H1 (cell line): ENCODE measurements around the gene GPR150. TPM values are rescaled to one million over a fixed set of nuclear protein-coding genes. Genes with fewer than 3 reads are reported as not detected.

Experiments used
- CTCF ChIA-PET: fragments of 300-600 bp; sonication (Branson Sonifier 250); formaldehyde crosslinking; loops from one replicate; lab custom pipeline; 2021; ENCODE audit not compliant: partially characterized antibody; lab: Charles Lee
- POLR2A ChIA-PET: fragments of 300-600 bp; sonication (Branson Sonifier 250); formaldehyde crosslinking; loops from one replicate; lab custom pipeline; 2021; ENCODE audit warnings: inconsistent platforms; ENCODE audit not compliant: partially characterized antibody; lab: Charles Lee
- DNase-seq, 2 experiments: peaks; one replicate each; pipeline versions ENCODE4 v3.0.0 to v3.0.0-alpha.2; 2010 to 2022; ENCODE audit warnings: low spot score in 2 of 2, low read depth in 1 of 2, mixed read lengths in 1 of 2
- FAIRE-seq: peaks from 2 replicates; lab custom pipeline; 2011; peaks lifted over from hg19 to GRCh38; lab: Jason Lieb, UNC
- H2AFZ ChIP-seq: 2 replicates; pipeline ENCODE4 v1.8.1; 2012; ENCODE audit warnings: low read length, inconsistent platforms
- H2AK5ac ChIP-seq: 2 replicates; pipeline ENCODE4 v1.6.1; 2013; ENCODE audit warnings: low read depth, low read length
- H2BK120ac ChIP-seq: replicated peaks from 2 replicates; pipeline ENCODE3; 2013; ENCODE audit warnings: low read depth, low read length, inconsistent platforms
- H2BK12ac ChIP-seq: 2 replicates; pipeline ENCODE4 v1.6.1; 2013; ENCODE audit warnings: low read depth, low read length
- H2BK15ac ChIP-seq: 2 replicates; pipeline ENCODE4 v1.6.1; 2013; ENCODE audit warnings: low read length
- H2BK20ac ChIP-seq: 2 replicates; pipeline ENCODE4 v1.6.1; 2013; ENCODE audit warnings: low read length
- H2BK5ac ChIP-seq: 2 replicates; pipeline ENCODE4 v1.6.1; 2013; ENCODE audit warnings: low read depth, low read length
- H3K14ac ChIP-seq: 2 replicates; pipeline ENCODE4 v1.6.1; 2013; ENCODE audit warnings: inconsistent platforms; ENCODE audit not compliant: insufficient read length
- H3K18ac ChIP-seq: 2 replicates; pipeline ENCODE4 v1.6.1; 2013; ENCODE audit warnings: low read length; ENCODE audit errors: extremely low read depth
- H3K23ac ChIP-seq: 2 replicates; pipeline ENCODE4 v1.6.1; 2013; ENCODE audit warnings: inconsistent platforms; ENCODE audit not compliant: insufficient read length
- H3K23me2 ChIP-seq: 2 replicates; pipeline ENCODE4 v1.6.1; 2013; ENCODE audit warnings: low read depth, low read length
- H3K27ac ChIP-seq: 2 replicates; pipeline ENCODE4 v1.6.1; 2011; ENCODE audit warnings: low read depth, low read length, inconsistent platforms
- H3K27me3 ChIP-seq, 4 experiments: replicated peaks in 1 of 4; 1 replicate in 1 of 4; 2 replicates in 3 of 4; pipeline versions ENCODE4 v1.6.1 to v1.8.1; 2011 to 2013; ENCODE audit warnings: low read length in 3 of 4, mild to moderate bottlenecking in 3 of 4, inconsistent platforms in 2 of 4, mixed read lengths in 2 of 4, moderate library complexity in 1 of 4; ENCODE audit not compliant: control insufficient read depth in 3 of 4, insufficient read depth in 3 of 4; ENCODE audit errors: extremely low read depth in 1 of 4
- H3K36me3 ChIP-seq, 4 experiments: 2 replicates each; pipeline versions ENCODE4 v1.6.1 to v1.8.1; 2011 to 2013; ENCODE audit warnings: mild to moderate bottlenecking in 4 of 4, low read length in 3 of 4, moderate library complexity in 2 of 4, control low read depth in 1 of 4, inconsistent platforms in 1 of 4; ENCODE audit not compliant: insufficient read depth in 4 of 4, control insufficient read depth in 2 of 4
- H3K4ac ChIP-seq: replicated peaks from 2 replicates; pipeline ENCODE3; 2013; ENCODE audit warnings: low read length, low read depth, mixed read lengths, inconsistent platforms; ENCODE audit not compliant: insufficient read length
- H3K4me1 ChIP-seq, 4 experiments: replicated peaks in 1 of 4; 1 replicate in 1 of 4; 2 replicates in 3 of 4; pipeline versions ENCODE4 v1.6.1 to v1.8.1; 2011 to 2013; ENCODE audit warnings: low read length in 3 of 4, inconsistent platforms in 2 of 4, mixed read lengths in 1 of 4; ENCODE audit not compliant: insufficient read depth in 4 of 4, control insufficient read depth in 3 of 4
- H3K4me2 ChIP-seq, 2 experiments: 2 replicates each; pipeline versions ENCODE4 v1.6.1 to v1.8.1; 2011 to 2013; ENCODE audit warnings: low read depth in 2 of 2, low read length in 2 of 2, control low read depth in 1 of 2, inconsistent platforms in 1 of 2, mild to moderate bottlenecking in 1 of 2; ENCODE audit not compliant: insufficient read depth in 1 of 2
- H3K4me3 ChIP-seq, 4 experiments: fragments of 200-600, 300-600 bp in 1 of 4; sonication (generic), shearing (Covaris generic), sonication (Bioruptor Twin) in 1 of 4; 2 replicates each; pipeline versions ENCODE4 v1.5.1 to v1.8.1; 2011 to 2016; ENCODE audit warnings: low read length in 4 of 4, low read depth in 3 of 4, control low read depth in 2 of 4, inconsistent platforms in 2 of 4, mild to moderate bottlenecking in 2 of 4, mixed read lengths in 1 of 4, moderate library complexity in 1 of 4; ENCODE audit not compliant: insufficient read depth in 2 of 4; ENCODE audit errors: extremely low read depth in 1 of 4
- H3K56ac ChIP-seq: replicated peaks from 2 replicates; pipeline ENCODE3; 2013; ENCODE audit warnings: low read depth, mild to moderate bottlenecking, mixed read lengths, low read length, inconsistent platforms; ENCODE audit not compliant: insufficient read length
- H3K79me1 ChIP-seq: 2 replicates; pipeline ENCODE4 v1.6.1; 2013; ENCODE audit warnings: low read depth, low read length, control low read depth
- H3K79me2 ChIP-seq, 2 experiments: 2 replicates each; pipeline versions ENCODE4 v1.6.1 to v1.8.1; 2012 to 2013; ENCODE audit warnings: low read length in 2 of 2, mild to moderate bottlenecking in 2 of 2, inconsistent platforms in 1 of 2; ENCODE audit not compliant: insufficient read depth in 2 of 2, control insufficient read depth in 1 of 2
- H3K9ac ChIP-seq, 4 experiments: replicated peaks in 1 of 4; 1 replicate in 1 of 4; 2 replicates in 3 of 4; pipeline versions ENCODE4 v1.6.1 to v1.8.1; 2011 to 2013; ENCODE audit warnings: low read depth in 3 of 4, low read length in 3 of 4, control low read depth in 2 of 4, mild to moderate bottlenecking in 2 of 4, moderate library complexity in 2 of 4, inconsistent platforms in 1 of 4; ENCODE audit errors: extremely low read depth in 1 of 4
- H3K9me3 ChIP-seq, 2 experiments: 2 replicates each; pipeline versions ENCODE4 v1.6.1 to v1.8.1; 2012 to 2013; ENCODE audit warnings: mild to moderate bottlenecking in 2 of 2, moderate library complexity in 2 of 2, control low read depth in 1 of 2, inconsistent platforms in 1 of 2, low read depth in 1 of 2, low read length in 1 of 2, mixed read lengths in 1 of 2; ENCODE audit not compliant: insufficient read depth in 2 of 2
- H4K20me1 ChIP-seq, 2 experiments: replicated peaks in 1 of 2; 2 replicates each; pipeline versions ENCODE3 to v1.8.1; 2011 to 2013; ENCODE audit warnings: inconsistent platforms in 2 of 2, low read length in 2 of 2, mild to moderate bottlenecking in 1 of 2; ENCODE audit not compliant: insufficient read depth in 2 of 2, control insufficient read depth in 1 of 2
- H4K5ac ChIP-seq: 2 replicates; pipeline ENCODE4 v1.6.1; 2013; ENCODE audit warnings: low read length, low read depth, mixed read lengths, inconsistent platforms; ENCODE audit not compliant: insufficient read length
- H4K8ac ChIP-seq: 2 replicates; pipeline ENCODE4 v1.8.0; 2013; ENCODE audit warnings: mild to moderate bottlenecking, moderate library complexity, low read length, inconsistent platforms; ENCODE audit not compliant: insufficient read depth; ENCODE audit errors: extremely low read depth
- H4K91ac ChIP-seq: replicated peaks from 2 replicates; pipeline ENCODE3; 2013; ENCODE audit warnings: low read length, mixed read lengths, inconsistent platforms; ENCODE audit not compliant: insufficient read length
- BCL11A ChIP-seq, 2 experiments: IDR thresholded peaks; one replicate each; pipeline ENCODE4 v1.6.1; 2011; ENCODE audit warnings: low read depth in 2 of 2, low read length in 2 of 2, mild to moderate bottlenecking in 2 of 2
- E2F6 ChIP-seq: IDR thresholded peaks from 2 replicates; pipeline ENCODE4 v1.6.1; 2012; ENCODE audit warnings: inconsistent platforms
- KDM4A ChIP-seq: IDR thresholded peaks from one replicate; pipeline ENCODE4 v1.7.1; 2012; ENCODE audit warnings: low read depth, mild to moderate bottlenecking, moderate library complexity, low read length, inconsistent platforms; ENCODE audit not compliant: severe bottlenecking
- KDM5A ChIP-seq: fragments of 200-600 bp; IDR thresholded peaks from 2 replicates; pipeline ENCODE4 v1.7.1; 2012; ENCODE audit warnings: mild to moderate bottlenecking, low read length, inconsistent platforms, mixed read lengths
- MAX ChIP-seq: IDR thresholded peaks from 2 replicates; pipeline ENCODE4 v1.6.1; 2012; ENCODE audit warnings: inconsistent platforms
- SIN3A ChIP-seq, 2 experiments: IDR thresholded peaks in 1 of 2; conservative IDR thresholded peaks in 1 of 2; 2 replicates each; pipeline ENCODE4 v1.6.1; 2011 to 2012; ENCODE audit warnings: low read length in 2 of 2, improper control_type of control experiment in 1 of 2, low read depth in 1 of 2, mild to moderate bottlenecking in 1 of 2
- SP1 ChIP-seq: IDR thresholded peaks from 2 replicates; pipeline ENCODE4 v1.6.1; 2011; ENCODE audit warnings: low read depth, low read length
- SP4 ChIP-seq: IDR thresholded peaks from 2 replicates; pipeline ENCODE4 v1.6.1; 2012; ENCODE audit warnings: low read length, inconsistent platforms
- SRF ChIP-seq: IDR thresholded peaks from 2 replicates; pipeline ENCODE4 v1.6.1; 2011; ENCODE audit warnings: mild to moderate bottlenecking, low read depth, low read length, moderate library complexity
- TAF1 ChIP-seq: IDR thresholded peaks from 2 replicates; pipeline ENCODE4 v1.6.1; 2011; ENCODE audit warnings: mild to moderate bottlenecking, low read depth, low read length
- TEAD4 ChIP-seq: IDR thresholded peaks from 2 replicates; pipeline ENCODE4 v1.6.1; 2012; ENCODE audit warnings: low read depth, low read length, inconsistent platforms, mixed read lengths
- YY1 ChIP-seq: IDR thresholded peaks from 2 replicates; pipeline ENCODE4 v1.6.1; 2011; ENCODE audit warnings: low read depth, mild to moderate bottlenecking, low read length
- WGBS, 2 experiments: shearing (Covaris generic) in 1 of 2; methylation state at CpG; one replicate each; pipeline versions ENCODE4 v1.1.6 to v1.1.7; 2013 to 2015; ENCODE audit warnings: low lambda C conversion rate in 2 of 2, mixed read lengths in 2 of 2, inconsistent platforms in 1 of 2, low coverage in 1 of 2, missing lambda C conversion rate in 1 of 2; ENCODE audit not compliant: insufficient replicate concordance in 2 of 2, insufficient coverage in 1 of 2, insufficient read length in 1 of 2; ENCODE audit errors: extremely low coverage in 1 of 2, missing lambda C conversion rate in 1 of 2; 5-methylcytosine and 5-hydroxymethylcytosine counted together
- polyA plus RNA-seq, 7 experiments: library from polyadenylated mRNA; depleted of rRNA in 3 of 7; stranded (reverse) in 5 of 7; unstranded in 2 of 7; fragments of >200 nt in 5 of 7; fragments of 200-250 nt in 2 of 7; gene quantifications; 1 replicate in 5 of 7; 2 replicates in 1 of 7; 4 replicates in 1 of 7; pipeline versions ENCODE4 v1.2.1 to v1.2.3, GENCODE V29; 2011 to 2013; ENCODE audit warnings: missing spikeins in 2 of 7, mixed read lengths in 2 of 7
- total RNA-seq: library from RNA; stranded (reverse); fragmentation: NEBNext Ultra II Directional; extraction: Animal tissue kit (Norgen Biotek cat#: 25700); gene quantifications from 2 replicates; pipeline ENCODE4 v1.2.1, GENCODE V29; 2021

The GPR150 gene
- total and polyA plus RNA-seq, 2 of the 8 experiments (the other 6 are each of a cell fraction or from before 2014, with no cell fraction given) = 0.14 TPM; not detected in 1

GRCh38 chr5:95621839-95622629 lies 2.1 kb downstream of the GPR150 start:
- H3K27me3 ChIP-seq = peaks cover 10 to 49% (median 39%) of the 10 kb centered on the region in 4 experiments
- ChIA-PET CTCF (interaction anchor here (0.7 to 2.0 kb wide), 7 partner anchors 10 to 226 kb away, joined by 3 to 8 read pairs (median 4); partner anchors contain the start of gene RFESD), POLR2A (interaction anchor here (0.8 to 1.0 kb wide), 2 partner anchors 9 to 14 kb away, joined by 4 to 5 read pairs; no protein-coding TSS in a partner anchor)
- H3K4ac ChIP-seq = no peak overlapping the region
- no peak overlapping the region for H2BK12ac ChIP-seq
- peak overlapping the region; percentile 91 to 95; a peak in 2 of 4 replicates for H3K4me2 ChIP-seq
- no peak overlapping the region for H3K56ac ChIP-seq
- no peak overlapping the region for H3K14ac ChIP-seq
- no peaks in the 10 kb centered on the region for H3K79me1 ChIP-seq
- no peak overlapping the region for H3K9ac ChIP-seq
- no peak for DNase-seq
- no peak overlapping the region for H2BK5ac ChIP-seq
- no peak overlapping the region for H3K18ac ChIP-seq
- no peak for FAIRE-seq
- WGBS, 2 experiments = 76% methylated on average over 8 of the region's 8 CpGs; no CpG with 5 or more reads in 1 of the 2 experiments
- no peak overlapping the region for H2BK15ac ChIP-seq
- H4K5ac ChIP-seq = no peak overlapping the region
- no peak overlapping the region for H3K27ac ChIP-seq
- H3K4me1 ChIP-seq = peaks cover 6 to 13% (median 9%) of the 10 kb centered on the region in 4 experiments
- H3K9me3 ChIP-seq = no peaks in the 10 kb centered on the region; a peak in 1 of 4 replicates
- no peaks in the 10 kb centered on the region for H3K79me2 ChIP-seq
- H2BK120ac ChIP-seq = no peak overlapping the region
- no peak overlapping the region for H4K8ac ChIP-seq
- H3K36me3 ChIP-seq = no peaks in the 10 kb centered on the region
- no peak overlapping the region for H3K23ac ChIP-seq
- H2AFZ ChIP-seq = no peak overlapping the region
- H3K23me2 ChIP-seq = peaks cover 15% of the 10 kb centered on the region
- H4K91ac ChIP-seq = no peak overlapping the region
- no peaks in the 10 kb centered on the region for H4K20me1 ChIP-seq
- peak overlapping the region in 1 of 4 experiments; percentile 60; a peak in 2 of 8 replicates for H3K4me3 ChIP-seq
- no peak overlapping the region for H2AK5ac ChIP-seq
- no peak overlapping the region for H2BK20ac ChIP-seq
- no peak for TF ChIP-seq SIN3A (conservative IDR thresholded peaks at IDR 0.05 in 1 of 2, IDR thresholded peaks at IDR 0.05 in 1 of 2; ENCODE audit: low read depth in 1 of 2, low read length in 2 of 2)
- TF ChIP-seq SP4 = no peak
- TF ChIP-seq E2F6 = no peak
- TF ChIP-seq BCL11A (IDR thresholded peaks at IDR 0.05; ENCODE audit: low read depth in 2 of 2, low read length in 2 of 2) = no peak
- no peak for TF ChIP-seq SRF
- TF ChIP-seq YY1 = no peak
- no peak for TF ChIP-seq KDM5A
- no peak for TF ChIP-seq KDM4A
- TF ChIP-seq MAX = no peak
- no peak for TF ChIP-seq TEAD4
- no peak for TF ChIP-seq TAF1
- no peak for TF ChIP-seq SP1
